Loucy (cell line): ENCODE data around the gene KIFAP3.
"Not testable (repeated sequence)": the region's sequence is repeated elsewhere in the genome, so short reads cannot be mapped to it uniquely, and the experiment has no call there.

ENCODE experiments used
- H2AFZ ChIP-seq: fragments of 200-600 bp; sonication (generic); 2 replicates; pipeline ENCODE4 v1.6.0; 2016; ENCODE audit warnings: antibody characterized with exemption, mild to moderate bottlenecking, low read length, moderate library complexity
- H3F3A ChIP-seq: fragments of 200-600 bp; 2 replicates; pipeline ENCODE4 v1.6.0; 2016; ENCODE audit warnings: antibody characterized with exemption, low read depth, mild to moderate bottlenecking
- H3K27me3 ChIP-seq: fragments of 200-600 bp; sonication (generic); 2 replicates; pipeline ENCODE4 v1.6.1; 2014; ENCODE audit warnings: low read length, mild to moderate bottlenecking; ENCODE audit not compliant: insufficient read depth, poor library complexity, severe bottlenecking
- H3K36me3 ChIP-seq: fragments of 200-600 bp; sonication (generic); 2 replicates; pipeline ENCODE4 v1.6.1; 2016; ENCODE audit warnings: low read length; ENCODE audit not compliant: insufficient read depth
- H3K4me1 ChIP-seq: fragments of 200-600 bp; sonication (generic); 2 replicates; pipeline ENCODE4 v1.5.1; 2014; ENCODE audit warnings: low read length, mild to moderate bottlenecking; ENCODE audit not compliant: insufficient read depth, poor library complexity, severe bottlenecking
- H3K4me2 ChIP-seq: fragments of 200-600 bp; sonication (generic); 2 replicates; pipeline ENCODE4 v1.6.0; 2014; ENCODE audit warnings: antibody characterized with exemption, low read length, low read depth, mild to moderate bottlenecking; ENCODE audit not compliant: poor library complexity, severe bottlenecking
- H3K4me3 ChIP-seq: fragments of 200-600 bp; sonication (generic); 2 replicates; pipeline ENCODE4 v1.5.1; 2014; ENCODE audit warnings: low read length, mild to moderate bottlenecking, mixed read lengths; ENCODE audit not compliant: poor library complexity, severe bottlenecking
- H3K79me2 ChIP-seq: fragments of 200-600 bp; sonication (generic); 2 replicates; pipeline ENCODE4 v1.6.1; 2014; ENCODE audit warnings: low read length; ENCODE audit not compliant: insufficient read depth
- H3K9ac ChIP-seq: fragments of 200-600 bp; sonication (generic); 2 replicates; pipeline ENCODE4 v1.6.0; 2014; ENCODE audit warnings: mild to moderate bottlenecking, low read depth, low read length, moderate library complexity; ENCODE audit not compliant: poor library complexity, severe bottlenecking
- H3K9me2 ChIP-seq: fragments of 200-600 bp; sonication (generic); replicated peaks from 2 replicates; pipeline ENCODE4 v1.6.1; 2016; ENCODE audit warnings: low read depth, low read length, mixed read lengths
- H3K9me3 ChIP-seq: fragments of 200-600 bp; sonication (generic); 2 replicates; pipeline ENCODE4 v1.6.1; 2014; ENCODE audit warnings: mild to moderate bottlenecking, antibody characterized with exemption, low read length, low read depth; ENCODE audit not compliant: insufficient read depth
- H4K20me1 ChIP-seq: fragments of 200-600 bp; sonication (generic); 2 replicates; pipeline ENCODE4 v1.6.0; 2014; ENCODE audit warnings: antibody characterized with exemption, low read length, mild to moderate bottlenecking; ENCODE audit not compliant: insufficient read depth, poor library complexity, severe bottlenecking
- CTCF ChIP-seq: fragments of 200-600 bp; sonication (generic); conservative IDR thresholded peaks from 2 replicates; pipeline ENCODE4 v1.5.1; 2014; ENCODE audit warnings: mild to moderate bottlenecking, antibody characterized with exemption, low read length
- EZH2phosphoT487 ChIP-seq: fragments of 200-600 bp; IDR thresholded peaks from 2 replicates; pipeline ENCODE4 v1.6.1; 2018; ENCODE audit warnings: antibody characterized with exemption, mild to moderate bottlenecking, moderate library complexity, borderline replicate concordance

The KIFAP3 gene

GRCh38 chr1:169921080-169921479, 153.4 kb downstream of the KIFAP3 start:
- H3K9ac ChIP-seq: no peak overlapping the region
- H3K4me1 ChIP-seq: peaks cover 6% of the 10 kb centered on the region
- no peaks in the 10 kb centered on the region for H3K79me2 ChIP-seq
- H3K9me2 ChIP-seq: no peaks in the 10 kb centered on the region
- H3K36me3 ChIP-seq: no peaks in the 10 kb centered on the region
- no peaks in the 10 kb centered on the region for H3K9me3 ChIP-seq
- no peak for TF ChIP-seq EZH2phosphoT487
- TF ChIP-seq CTCF: no peak
- no peak overlapping the region for H2AFZ ChIP-seq
- no peak overlapping the region for H3K4me3 ChIP-seq
- H3K27me3 ChIP-seq: no peaks in the 10 kb centered on the region
- H3K4me2 ChIP-seq: no peak overlapping the region
- H3F3A ChIP-seq: no peaks in the 10 kb centered on the region
- no peaks in the 10 kb centered on the region for H4K20me1 ChIP-seq

GRCh38 chr1:169918927-169919326, 155.6 kb downstream of the KIFAP3 start:
- Histone ChIP-seq H3F3A (no peaks in the 10 kb centered on the region), H3K9ac (no peak overlapping the region), H3K27me3 (no peaks in the 10 kb centered on the region), H3K4me1 (no peaks in the 10 kb centered on the region), H3K79me2 (no peaks in the 10 kb centered on the region), H2AFZ (no peak overlapping the region), H3K9me3 (no peaks in the 10 kb centered on the region), H3K4me3 (no peak overlapping the region), H3K4me2 (no peak overlapping the region), H3K36me3 (no peaks in the 10 kb centered on the region), H4K20me1 (no peaks in the 10 kb centered on the region), H3K9me2 (no peaks in the 10 kb centered on the region)
- no peak for TF ChIP-seq CTCF
- no peak for TF ChIP-seq EZH2phosphoT487

GRCh38 chr1:169918220-169918619, 156.3 kb downstream of the KIFAP3 start:
- not testable (repeated sequence) for H2AFZ ChIP-seq, H3K4me3 ChIP-seq, H3K9me3 ChIP-seq, H3K4me1 ChIP-seq, H4K20me1 ChIP-seq, H3K9ac ChIP-seq, H3K36me3 ChIP-seq, H3F3A ChIP-seq, H3K4me2 ChIP-seq, H3K79me2 ChIP-seq, H3K9me2 ChIP-seq, H3K27me3 ChIP-seq

GRCh38 chr1:169915150-169915549, 159.3 kb downstream of the KIFAP3 start:
- no peak overlapping the region for H3K4me3 ChIP-seq
- no peaks in the 10 kb centered on the region for H3K4me1 ChIP-seq
- H3K4me2 ChIP-seq: no peak overlapping the region
- no peaks in the 10 kb centered on the region for H3K36me3 ChIP-seq
- H3K9ac ChIP-seq: no peak overlapping the region
- no peaks in the 10 kb centered on the region for H3K27me3 ChIP-seq
- no peak overlapping the region for H2AFZ ChIP-seq
- no peaks in the 10 kb centered on the region for H4K20me1 ChIP-seq
- H3F3A ChIP-seq: no peaks in the 10 kb centered on the region
- H3K79me2 ChIP-seq: no peaks in the 10 kb centered on the region
- H3K9me3 ChIP-seq: no peaks in the 10 kb centered on the region
- H3K9me2 ChIP-seq: no peaks in the 10 kb centered on the region
- TF ChIP-seq CTCF (no peak), EZH2phosphoT487 (no peak)
